Chondrocyte (in vitro differentiated cells): ENCODE measurements around the gene ZSCAN9. TPM values are rescaled to one million over a fixed set of nuclear protein-coding genes. Genes with fewer than 3 reads are reported as not detected.

Experiments
- DNase-seq: peaks from one replicate; pipeline ENCODE4 v3.0.0; 2021; ENCODE audit warnings: mixed read lengths, low spot score
- H3K27ac Mint-ChIP-seq: one replicate; pipeline ENCODE4 v1.8.0; 2021; ENCODE audit warnings: mild to moderate bottlenecking, moderate library complexity, mixed read lengths; ENCODE audit not compliant: unreplicated experiment
- H3K27me3 Mint-ChIP-seq: 2 replicates; pipeline ENCODE4 v1.8.0; 2021; ENCODE audit warnings: low read depth, mixed read lengths
- H3K36me3 Mint-ChIP-seq: 2 replicates; pipeline ENCODE4 v1.8.0; 2021; ENCODE audit warnings: low read depth, mixed read lengths
- H3K4me1 Mint-ChIP-seq: 2 replicates; pipeline ENCODE4 v1.8.0; 2021; ENCODE audit warnings: low read depth, mild to moderate bottlenecking, mixed read lengths
- H3K4me3 Mint-ChIP-seq: one replicate; pipeline ENCODE4 v1.8.0; 2021; ENCODE audit warnings: mild to moderate bottlenecking, moderate library complexity, mixed read lengths; ENCODE audit not compliant: unreplicated experiment
- H3K9me3 Mint-ChIP-seq: 2 replicates; pipeline ENCODE4 v1.8.0; 2021; ENCODE audit warnings: low read depth, mixed read lengths
- CTCF ChIP-seq: fragments of 200-600 bp; sonication (generic); IDR thresholded peaks from 2 replicates; pipeline ENCODE4 v1.5.0; 2021; ENCODE audit warnings: antibody characterized with exemption, mild to moderate bottlenecking, moderate library complexity
- total RNA-seq: library from RNA; stranded (reverse); gene quantifications from 3 replicates; pipeline ENCODE4 v1.2.1, GENCODE V29; 2021

ZSCAN9 gene
- total RNA-seq, 1 donor from 2014 or later: 13.0 TPM

- H3K4me3 Mint-ChIP-seq: no peak overlapping the region
- H3K27ac Mint-ChIP-seq: peak overlapping the region; percentile 85
- H3K9me3 Mint-ChIP-seq: no peaks in the 10 kb centered on the region
These were observed 44.4 kb downstream of the ZSCAN9 start for GRCh38 chr6:28269492-28269891.

GRCh38 chr6:28274888-28275287, 49.8 kb downstream of the ZSCAN9 start:
- TF ChIP-seq CTCF: no peak
- Mint-ChIP-seq H3K27ac (no peak overlapping the region), H3K4me1 (no peaks in the 10 kb centered on the region), H3K4me3 (no peak overlapping the region), H3K9me3 (no peaks in the 10 kb centered on the region), H3K27me3 (no peaks in the 10 kb centered on the region), H3K36me3 (peaks cover 42% of the 10 kb centered on the region)
- no peak for DNase-seq

More at GRCh38 chr6:28269492-28269891, 44.4 kb downstream of the ZSCAN9 start:
- DNase-seq: no peak
- no peak for TF ChIP-seq CTCF
- Mint-ChIP-seq H3K27me3 (no peaks in the 10 kb centered on the region), H3K36me3 (peaks cover 16% of the 10 kb centered on the region), H3K4me1 (peaks cover 12% of the 10 kb centered on the region)

- peaks cover 6% of the 10 kb centered on the region for H3K9me3 Mint-ChIP-seq
- no peak for DNase-seq
- no peaks in the 10 kb centered on the region for H3K27me3 Mint-ChIP-seq
- H3K4me3 Mint-ChIP-seq: no peak overlapping the region
- no peak for TF ChIP-seq CTCF
- peaks cover 11% of the 10 kb centered on the region for H3K4me1 Mint-ChIP-seq
- H3K27ac Mint-ChIP-seq: no peak overlapping the region
- peaks cover 37% of the 10 kb centered on the region for H3K36me3 Mint-ChIP-seq
These were observed 52.7 kb downstream of the ZSCAN9 start for GRCh38 chr6:28277746-28278145.

GRCh38 chr6:28280595-28281287, 55.7 kb downstream of the ZSCAN9 start:
- H3K27ac Mint-ChIP-seq: no peak overlapping the region
- peaks cover 13% of the 10 kb centered on the region for H3K9me3 Mint-ChIP-seq
- TF ChIP-seq CTCF: no peak
- H3K36me3 Mint-ChIP-seq: peaks cover 38% of the 10 kb centered on the region
- no peak for DNase-seq
- peaks cover 14% of the 10 kb centered on the region for H3K4me1 Mint-ChIP-seq
- H3K27me3 Mint-ChIP-seq: no peaks in the 10 kb centered on the region
- H3K4me3 Mint-ChIP-seq: peak overlapping the region; percentile 90

GRCh38 chr6:28281288-28282064, 56.4 kb downstream of the ZSCAN9 start, which contains the start of gene PGBD1:
Gene PGBD1 (plus strand): TSS chr6:28281572. CDS start chr6:28283814, 2,242 bp downstream.
- no peaks in the 10 kb centered on the region for H3K27me3 Mint-ChIP-seq
- peaks cover 13% of the 10 kb centered on the region for H3K9me3 Mint-ChIP-seq
- TF ChIP-seq CTCF: peak; percentile 19
- peak within 1 kb of the TSS; percentile 76 for H3K27ac Mint-ChIP-seq
- peaks cover 35% of the 10 kb centered on the region for H3K36me3 Mint-ChIP-seq
- DNase-seq: peak; percentile 95
- H3K4me3 Mint-ChIP-seq: peak within 1 kb of the TSS; percentile 90
- H3K4me1 Mint-ChIP-seq: peaks cover 14% of the 10 kb centered on the region
